ENCODE results near the gene ATP8A2. TPM values are rescaled to one million over a fixed set of nuclear protein-coding genes. Genes with fewer than 3 reads are reported as not detected.

The ATP8A2 gene
- total RNA-seq, 1 experiment from 2014 or later = not detected

DNA sequence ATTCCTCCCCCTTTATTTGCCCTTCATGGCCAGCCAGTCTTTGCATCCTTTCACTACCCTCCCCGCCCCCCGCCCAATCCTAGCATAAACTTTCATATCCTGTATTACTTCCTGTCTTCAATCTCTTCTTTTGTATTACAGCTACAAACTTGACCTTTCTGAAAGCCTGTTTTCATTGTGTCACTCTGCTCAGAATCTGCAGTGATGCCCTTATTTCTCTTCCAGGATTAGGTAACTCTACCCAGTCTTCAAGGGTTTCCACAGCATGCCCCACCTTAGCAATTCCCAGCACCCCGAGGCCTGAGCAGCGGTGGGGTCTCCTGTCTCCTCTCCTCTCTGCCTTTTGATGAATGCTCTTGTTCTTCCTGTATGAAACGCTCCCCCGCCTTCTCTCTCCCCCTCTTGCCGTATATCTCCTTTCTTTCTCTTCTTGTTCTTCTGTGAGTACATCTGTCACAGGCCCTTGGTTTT is 534.5 kb downstream of the ATP8A2 start:
- no peak for DNase-seq (ENCODE audit: low spot score)
- in situ Hi-C loops (cut with HindIII; ENCODE audit: low sequenced_read_pairs) = no loop called here

DNA sequence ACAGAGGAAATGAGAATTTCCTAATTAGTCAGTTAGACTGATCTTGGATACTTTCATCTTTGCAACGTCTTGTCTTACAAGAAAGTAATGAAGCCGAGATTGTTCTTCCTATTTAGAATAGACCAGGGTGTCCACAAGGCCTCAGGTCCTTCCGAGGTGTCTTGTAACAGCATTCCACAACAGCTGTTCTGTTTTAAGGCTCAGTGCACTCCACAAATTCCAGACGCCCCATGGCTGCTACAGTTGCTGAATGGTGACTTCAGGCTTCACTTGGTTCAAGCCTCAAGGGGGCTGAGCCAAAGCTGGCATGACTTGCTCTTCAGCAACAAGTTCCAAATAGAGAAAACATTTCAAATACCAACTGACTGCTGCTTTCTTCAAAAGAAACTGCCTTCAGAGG is 536.6 kb downstream of the ATP8A2 start:
- DNase-seq (ENCODE audit: low spot score) = no peak
- in situ Hi-C loops (cut with HindIII; ENCODE audit: low sequenced_read_pairs) = no loop called here

- no peak for DNase-seq (ENCODE audit: low spot score)
- in situ Hi-C loops (cut with HindIII; ENCODE audit: low sequenced_read_pairs) = no loop called here
Observed at GRCh38 chr13:25910243-25910642, 538.5 kb downstream of the ATP8A2 start.

GRCh38 chr13:25910991-25911419 is 539.2 kb downstream of the ATP8A2 start:
- DNase-seq (ENCODE audit: low spot score) = no peak
- in situ Hi-C loops (cut with HindIII; ENCODE audit: low sequenced_read_pairs) = no loop called here

DNA sequence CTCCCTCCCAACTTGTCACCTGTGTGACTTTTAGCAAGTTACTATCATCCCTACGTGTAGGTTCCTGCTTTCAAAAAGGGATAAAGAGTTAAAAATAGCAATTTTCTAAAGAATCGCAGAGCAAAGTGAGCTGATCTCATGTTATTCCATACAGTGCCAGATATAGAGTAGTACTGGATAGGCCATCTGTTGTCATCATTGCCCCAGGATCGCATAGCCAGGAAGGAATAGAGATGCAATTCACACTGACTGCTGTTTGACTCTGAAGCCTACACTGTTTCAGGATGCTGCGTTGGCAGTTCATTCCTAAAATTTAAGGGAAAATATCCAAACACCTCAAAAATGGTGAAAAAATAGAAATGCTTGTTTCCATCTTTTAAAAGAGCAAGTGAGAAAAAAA is 541.2 kb downstream of the ATP8A2 start:
- in situ Hi-C loops (cut with HindIII; ENCODE audit: low sequenced_read_pairs) = no loop called here
- peak; percentile 60 for DNase-seq (ENCODE audit: low spot score)

DNA sequence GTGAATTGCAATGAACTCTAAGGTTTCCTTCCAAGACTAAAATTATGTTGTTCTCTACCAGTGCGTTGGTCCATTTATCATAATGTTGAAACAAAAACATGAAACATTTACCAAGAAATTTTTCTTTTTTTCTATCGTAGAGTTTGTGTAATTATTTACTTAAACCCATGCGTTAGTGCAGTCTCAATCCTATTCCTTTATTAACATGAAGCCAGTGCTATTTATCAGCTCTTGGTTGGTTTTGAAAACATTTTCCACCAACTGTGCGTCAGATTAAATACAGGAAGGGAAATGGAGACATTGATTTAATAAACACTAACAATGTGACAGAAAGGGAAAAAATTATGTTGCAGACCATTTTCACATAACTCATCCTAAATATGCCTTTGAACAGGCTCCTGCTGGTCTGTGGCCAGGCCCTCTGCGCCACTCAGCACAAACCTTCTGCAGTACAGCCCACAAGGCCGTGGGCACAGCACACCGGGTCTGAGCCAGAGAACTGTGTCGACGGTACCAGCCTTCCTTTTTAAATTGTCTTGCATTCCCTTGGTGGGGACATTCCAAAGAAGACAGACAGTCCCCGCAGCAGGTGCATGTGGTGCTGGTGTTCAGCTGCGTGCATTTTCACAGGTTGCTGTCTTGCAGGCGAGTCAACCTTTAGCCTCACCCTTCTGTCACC is 544.2 kb downstream of the ATP8A2 start:
- in situ Hi-C loops (cut with HindIII; ENCODE audit: low sequenced_read_pairs) = no loop called here
- DNase-seq (ENCODE audit: low spot score) = peak; percentile 76

GRCh38 chr13:25920277-25920676 is 548.5 kb downstream of the ATP8A2 start:
- in situ Hi-C loops (cut with HindIII; ENCODE audit: low sequenced_read_pairs) = no loop called here
- DNase-seq (ENCODE audit: low spot score) = no peak

GRCh38 chr13:25920931-25921330 is 549.2 kb downstream of the ATP8A2 start:
- no peak for DNase-seq (ENCODE audit: low spot score)
- in situ Hi-C loops (cut with HindIII; ENCODE audit: low sequenced_read_pairs) = no loop called here

GRCh38 chr13:25922376-25922775 is 550.6 kb downstream of the ATP8A2 start:
- in situ Hi-C loops (cut with HindIII; ENCODE audit: low sequenced_read_pairs) = no loop called here
- no peak for DNase-seq (ENCODE audit: low spot score)

- no peak for DNase-seq (ENCODE audit: low spot score)
- in situ Hi-C loops (cut with HindIII; ENCODE audit: low sequenced_read_pairs) = no loop called here
Observed at GRCh38 chr13:25923217-25924085, 551.7 kb downstream of the ATP8A2 start.

DNA sequence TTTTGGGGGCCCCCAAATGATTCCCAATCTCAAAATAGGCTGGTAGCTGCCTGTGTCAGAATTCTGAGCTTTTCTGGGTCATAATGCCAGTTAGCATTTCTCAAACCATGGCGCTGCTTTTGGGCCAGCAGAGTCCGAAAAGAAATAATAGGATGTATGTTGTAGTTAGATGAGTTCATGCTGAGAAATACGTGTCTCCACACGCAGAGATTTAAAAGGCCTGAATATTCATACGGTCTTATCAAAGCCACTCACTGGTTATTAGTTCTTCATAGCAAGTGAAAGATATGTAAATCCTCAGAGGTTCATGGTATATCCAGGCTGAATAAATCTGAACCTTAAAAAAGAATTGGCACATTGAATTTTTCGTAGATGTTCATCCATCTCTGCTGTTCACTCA is 555.6 kb downstream of the ATP8A2 start:
- in situ Hi-C loops (cut with HindIII; ENCODE audit: low sequenced_read_pairs) = no loop called here
- peak; percentile 54 for DNase-seq (ENCODE audit: low spot score)

DNA sequence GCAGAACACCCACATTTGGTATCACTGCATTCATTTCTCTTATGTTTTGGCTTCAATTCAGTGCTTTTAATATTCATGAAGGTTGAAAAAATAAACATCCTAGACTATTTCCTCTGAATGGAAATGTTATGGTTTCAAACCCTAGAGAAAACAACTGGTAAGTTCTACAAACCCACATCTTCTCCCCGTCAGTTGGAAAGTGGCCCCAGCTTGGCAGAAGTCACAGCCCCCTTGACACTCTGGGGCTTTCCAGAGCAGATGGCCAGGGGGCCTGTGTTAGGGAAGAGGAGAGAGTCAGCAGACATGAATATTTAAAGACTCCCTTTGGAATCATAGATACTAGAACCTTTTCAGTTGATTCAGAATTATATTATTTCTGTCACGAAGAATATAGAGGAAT is 556.2 kb downstream of the ATP8A2 start:
- peak; percentile 71 for DNase-seq (ENCODE audit: low spot score)
- in situ Hi-C loops (cut with HindIII; ENCODE audit: low sequenced_read_pairs) = no loop called here

GRCh38 chr13:25928941-25929505 is 557.2 kb downstream of the ATP8A2 start:
- in situ Hi-C loops (cut with HindIII; ENCODE audit: low sequenced_read_pairs) = no loop called here
- DNase-seq (ENCODE audit: low spot score) = peak; percentile 92

DNA sequence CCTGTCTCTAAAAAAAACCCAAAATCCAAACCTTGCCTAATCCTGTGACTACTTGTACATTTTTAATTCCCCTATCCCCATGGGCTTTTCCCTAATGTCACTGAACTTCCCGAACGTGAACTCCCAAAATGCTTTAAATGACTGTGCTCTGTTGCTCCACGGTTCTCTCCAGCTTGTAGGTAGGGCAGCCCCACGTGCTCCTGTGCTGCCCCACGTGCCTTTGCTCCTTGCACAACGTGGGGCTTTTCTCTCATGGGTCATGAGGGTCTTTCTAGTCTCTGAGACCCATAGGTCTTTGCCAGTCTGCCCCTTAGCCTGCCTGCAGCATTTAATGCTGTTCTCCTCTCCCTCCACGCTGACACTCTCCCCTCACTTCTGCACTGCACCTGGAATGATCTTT is 558.0 kb downstream of the ATP8A2 start:
- in situ Hi-C loops (cut with HindIII; ENCODE audit: low sequenced_read_pairs) = no loop called here
- no peak for DNase-seq (ENCODE audit: low spot score)

DNA sequence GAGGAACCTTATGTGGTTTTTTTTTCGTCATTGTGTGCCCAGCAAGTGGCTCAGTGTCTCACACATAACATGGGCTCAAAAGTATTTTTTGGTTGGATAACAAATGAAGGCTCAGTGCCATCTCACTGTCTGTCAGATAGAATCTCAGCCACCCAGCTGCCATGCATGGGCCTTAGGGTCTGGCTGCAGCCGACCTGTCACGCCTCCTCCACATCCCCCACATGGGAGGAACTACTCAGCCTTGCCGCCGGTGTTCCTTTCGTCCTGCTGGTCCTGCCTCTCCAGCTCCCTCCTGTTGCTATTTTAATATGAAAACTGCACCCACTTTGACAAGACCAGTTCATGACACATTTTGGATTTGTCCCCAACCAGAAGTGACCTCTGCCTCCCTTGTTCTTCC is 558.9 kb downstream of the ATP8A2 start:
- in situ Hi-C loops (cut with HindIII; ENCODE audit: low sequenced_read_pairs) = no loop called here
- DNase-seq (ENCODE audit: low spot score) = no peak

DNA sequence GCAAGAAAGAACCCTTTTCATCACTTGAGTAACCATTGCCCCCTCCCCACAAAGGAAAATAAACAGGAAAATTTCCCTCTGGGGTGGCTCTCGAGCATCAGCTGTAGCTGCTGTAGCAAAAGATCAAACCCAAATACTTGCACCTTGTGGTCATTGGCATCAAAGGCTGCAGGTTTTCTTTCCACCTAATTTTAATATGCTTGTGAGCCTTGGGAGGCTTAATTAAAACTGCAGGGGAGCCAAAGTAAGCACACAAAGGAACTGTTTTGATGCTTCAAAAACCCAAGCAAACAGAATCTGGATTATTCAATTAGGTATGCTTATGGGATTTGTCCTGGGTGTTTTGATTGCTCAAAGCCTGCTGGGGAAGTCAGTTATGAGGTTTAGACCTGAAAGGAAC is 560.6 kb downstream of the ATP8A2 start:
- DNase-seq (ENCODE audit: low spot score) = no peak
- in situ Hi-C loops (cut with HindIII; ENCODE audit: low sequenced_read_pairs) = no loop called here

GRCh38 chr13:25933520-25933919 is 561.7 kb downstream of the ATP8A2 start:
- in situ Hi-C loops (cut with HindIII; ENCODE audit: low sequenced_read_pairs) = no loop called here
- no peak for DNase-seq (ENCODE audit: low spot score)

GRCh38 chr13:25934127-25934526 is 562.4 kb downstream of the ATP8A2 start:
- in situ Hi-C loops (cut with HindIII; ENCODE audit: low sequenced_read_pairs) = no loop called here
- no peak for DNase-seq (ENCODE audit: low spot score)

DNA sequence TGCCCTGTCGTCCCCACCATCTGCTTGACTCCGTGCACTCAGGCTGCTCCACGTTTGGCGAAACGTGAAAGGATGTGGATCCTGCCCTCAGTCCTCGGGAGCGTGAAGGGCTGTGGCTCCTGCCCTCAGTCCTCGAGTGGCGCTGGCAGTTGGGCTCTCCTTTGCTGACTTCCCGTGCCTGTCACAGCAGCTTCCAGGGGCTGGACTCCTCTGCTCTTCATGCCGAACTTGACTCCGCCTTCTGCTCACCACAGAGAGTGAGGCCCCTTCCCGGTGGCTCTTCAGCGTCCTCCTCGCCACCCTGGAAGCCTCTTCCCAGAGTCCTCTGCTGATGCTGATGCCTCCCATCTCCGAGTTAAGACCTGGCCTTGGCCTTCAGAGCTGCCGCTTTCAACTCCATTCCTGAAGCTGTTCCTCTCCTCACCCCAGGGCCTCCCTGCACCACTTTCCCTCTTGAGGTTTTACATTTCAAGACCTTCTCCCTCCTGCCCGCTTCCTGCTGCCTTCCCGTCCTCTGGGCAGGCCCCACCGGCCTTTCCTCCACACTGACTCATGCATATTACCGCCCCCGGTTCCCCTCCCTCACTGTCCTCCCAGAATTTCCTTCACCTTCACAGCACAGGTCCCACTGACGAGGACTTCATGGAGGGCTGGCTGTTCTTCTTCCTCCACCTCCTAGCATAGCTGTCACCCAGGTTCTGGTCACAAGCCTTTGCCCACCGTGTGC is 568.4 kb downstream of the ATP8A2 start:
- in situ Hi-C loops (cut with HindIII; ENCODE audit: low sequenced_read_pairs) = no loop called here
- DNase-seq (ENCODE audit: low spot score) = no peak

GRCh38 chr13:25943081-25943480 is 571.3 kb downstream of the ATP8A2 start:
- DNase-seq (ENCODE audit: low spot score) = no peak
- in situ Hi-C loops (cut with HindIII; ENCODE audit: low sequenced_read_pairs) = no loop called here
